Esophagus muscularis mucosa (tissue), 4 donors: ENCODE measurements around the gene EIF3I. TPM values are rescaled to one million over a fixed set of nuclear protein-coding genes. Genes with fewer than 3 reads are reported as not detected.

Source experiments
- DNase-seq: peaks from one replicate; pipeline ENCODE4 v3.0.0-alpha.2; 2017; ENCODE audit errors: extremely low spot score
- H3K27ac ChIP-seq, 4 donors: fragments of 200-600 bp; sonication (generic); replicated peaks in 1 of 4; 1 replicate in 3 of 4; 2 replicates in 1 of 4; pipeline ENCODE4 v1.5.1; 2016 to 2019; ENCODE audit warnings: mild to moderate bottlenecking in 1 of 4
- H3K27me3 ChIP-seq, 4 donors: fragments of 200-600 bp; sonication (generic); one replicate each; pipeline versions ENCODE4 v1.5.1 to v1.6.0; 2016 to 2019
- H3K36me3 ChIP-seq, 4 donors: fragments of 200-600 bp; sonication (generic); one replicate each; pipeline ENCODE4 v1.5.1; 2016 to 2019
- H3K4me1 ChIP-seq, 4 donors: fragments of 200-600 bp; sonication (generic); one replicate each; pipeline ENCODE4 v1.5.1; 2016 to 2019
- H3K4me3 ChIP-seq, 4 donors: fragments of 200-600 bp; sonication (generic); 1 replicate in 2 of 4; 2 replicates in 2 of 4; pipeline ENCODE4 v1.5.1; 2016 to 2019; ENCODE audit warnings: mild to moderate bottlenecking in 4 of 4, moderate library complexity in 1 of 4
- H3K9me3 ChIP-seq, 4 donors: fragments of 200-600 bp; sonication (generic); 1 replicate in 3 of 4; 2 replicates in 1 of 4; pipeline ENCODE4 v1.5.1; 2016 to 2019
- CTCF ChIP-seq, 3 experiments: fragments of 200-600 bp in 2 of 3; fragments of 450-650 bp in 1 of 3; sonication (generic) in 2 of 3; IDR thresholded peaks; one replicate each; pipeline ENCODE4 v1.5.1; 2017 to 2019; ENCODE audit warnings: antibody characterized with exemption in 3 of 3, mild to moderate bottlenecking in 2 of 3, moderate library complexity in 1 of 3
- EP300 ChIP-seq: sonication (generic); formaldehyde crosslinking; IDR thresholded peaks from one replicate; pipeline ENCODE4 v1.6.1; 2017; ENCODE audit warnings: antibody characterized with exemption
- POLR2A ChIP-seq: fragments of 450-650 bp; IDR thresholded peaks from one replicate; pipeline ENCODE4 v1.6.1; 2017; ENCODE audit warnings: antibody characterized with exemption, moderate library complexity, mild to moderate bottlenecking, low read depth
- POLR2AphosphoS5 ChIP-seq, 2 donors: sonication (generic); formaldehyde crosslinking; IDR thresholded peaks; one replicate each; pipeline ENCODE4 v1.6.1; 2017; ENCODE audit warnings: antibody characterized with exemption in 2 of 2
- WGBS: methylation state at CpG from one replicate; pipeline ENCODE4 v1.1.5; 2018; 5-methylcytosine and 5-hydroxymethylcytosine counted together
- intact Hi-C: fragments of 100-400 bp; cut with DNase I; formaldehyde crosslinking; loops from one replicate; pipeline ENCODE4 v1.15.1; 2023
- total RNA-seq, 4 donors: library from RNA; depleted of rRNA; stranded (reverse); fragments of >200 nt; gene quantifications; one replicate each; pipeline versions ENCODE4 v1.1.0 to v1.2.1, GENCODE V29; 2016

Gene EIF3I
- total RNA-seq, 4 donors from 2014 or later = 141 to 214 (median 167) TPM

GRCh38 chr1:32197074-32197473, 25.1 kb upstream of the EIF3I start:
- Histone ChIP-seq H3K36me3 (peaks cover 50 to 64% (median 61%) of the 10 kb centered on the region in 4 donors), H3K27ac (no peak overlapping the region), H3K27me3 (no peaks in the 10 kb centered on the region), H3K4me3 (no peak overlapping the region), H3K4me1 (peaks cover 26 to 37% (median 29%) of the 10 kb centered on the region in 4 donors), H3K9me3 (no peaks in the 10 kb centered on the region)
- intact Hi-C loops = no loop called here
- no peak for DNase-seq
- TF ChIP-seq POLR2A = no peak
- no peak for TF ChIP-seq EP300
- TF ChIP-seq POLR2AphosphoS5 (IDR thresholded peaks at IDR 0.05) = no peak
- TF ChIP-seq CTCF (IDR thresholded peaks at IDR 0.05) = no peak
- 90% methylated on average over 1 of the region's 1 CpG for WGBS

GRCh38 chr1:32197837-32198236, 24.4 kb upstream of the EIF3I start:
- no peaks in the 10 kb centered on the region for H3K27me3 ChIP-seq
- H3K36me3 ChIP-seq = peaks cover 42 to 57% (median 53%) of the 10 kb centered on the region in 4 donors
- no peaks in the 10 kb centered on the region for H3K9me3 ChIP-seq
- no peak for DNase-seq
- intact Hi-C loops = no loop called here
- H3K4me1 ChIP-seq = peaks cover 29 to 39% (median 31%) of the 10 kb centered on the region in 4 donors
- H3K27ac ChIP-seq = peak overlapping the region in 1 of 4 donors; percentile 18
- WGBS = 68% methylated on average over 6 of the region's 6 CpGs
- TF ChIP-seq POLR2A (no peak), CTCF (IDR thresholded peaks at IDR 0.05) (no peak), EP300 (no peak), POLR2AphosphoS5 (IDR thresholded peaks at IDR 0.05) (no peak)
- no peak overlapping the region for H3K4me3 ChIP-seq

DNA sequence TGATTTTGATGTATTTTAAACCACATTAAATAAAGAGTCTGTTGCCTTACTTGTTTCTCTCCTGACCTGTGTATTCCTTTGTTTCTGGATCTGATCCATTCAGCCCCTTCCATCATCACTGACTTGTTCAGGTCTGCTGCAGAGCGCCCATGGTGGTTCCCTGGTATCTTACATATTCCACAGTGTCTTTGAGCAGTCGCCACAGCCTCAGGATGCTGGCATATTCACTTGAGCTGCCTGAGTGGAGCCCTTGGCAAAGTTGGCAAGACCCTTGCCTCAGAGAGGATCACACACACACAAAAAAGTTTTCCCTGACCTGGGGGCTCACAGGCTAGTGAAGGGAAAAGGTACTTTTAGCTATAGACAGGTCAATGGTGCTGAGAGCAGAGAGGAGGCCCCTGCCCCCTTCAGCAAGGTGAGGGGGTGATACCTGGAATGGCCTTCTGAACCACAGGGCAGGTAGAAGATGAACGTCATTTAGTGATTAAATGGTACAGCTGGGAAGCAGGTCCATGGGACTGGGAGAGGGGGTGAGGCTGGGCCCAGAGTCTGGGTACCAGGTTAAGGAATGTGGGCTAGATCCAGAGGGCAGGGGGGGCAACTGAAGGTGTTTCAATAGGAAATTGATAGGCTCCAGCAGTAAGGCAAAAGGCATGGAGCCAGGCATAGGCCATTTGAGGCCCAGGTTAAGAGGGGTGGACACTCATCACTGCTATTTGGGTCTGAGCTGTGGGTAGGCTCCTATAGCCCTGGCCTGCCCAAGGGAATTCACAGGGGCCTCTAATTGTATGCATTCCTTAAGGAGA, 23.8 kb upstream of the EIF3I start:
- 78% methylated on average over 3 of the region's 3 CpGs for WGBS
- DNase-seq = no peak
- H3K4me1 ChIP-seq = peaks cover 29 to 39% (median 31%) of the 10 kb centered on the region in 4 donors
- TF ChIP-seq POLR2AphosphoS5 (IDR thresholded peaks at IDR 0.05) = no peak
- TF ChIP-seq POLR2A = no peak
- no peak for TF ChIP-seq CTCF (IDR thresholded peaks at IDR 0.05)
- TF ChIP-seq EP300 = no peak
- H3K36me3 ChIP-seq = peaks cover 36 to 51% (median 47%) of the 10 kb centered on the region in 4 donors
- intact Hi-C loops = no loop called here
- no peaks in the 10 kb centered on the region for H3K9me3 ChIP-seq
- H3K4me3 ChIP-seq = no peak overlapping the region
- H3K27ac ChIP-seq = peak overlapping the region in 2 of 4 donors; percentile 86 to 90
- H3K27me3 ChIP-seq = no peaks in the 10 kb centered on the region

GRCh38 chr1:32199043-32199716, 23.0 kb upstream of the EIF3I start:
- peak overlapping the region in 2 of 4 donors; percentile 67 to 68 for H3K4me3 ChIP-seq
- DNase-seq = no peak
- no peaks in the 10 kb centered on the region for H3K9me3 ChIP-seq
- H3K4me1 ChIP-seq = peaks cover 29 to 39% (median 31%) of the 10 kb centered on the region in 4 donors
- no peak for TF ChIP-seq CTCF (IDR thresholded peaks at IDR 0.05)
- no peak for TF ChIP-seq EP300
- no peak for TF ChIP-seq POLR2AphosphoS5 (IDR thresholded peaks at IDR 0.05)
- no peak for TF ChIP-seq POLR2A
- peak overlapping the region; percentile 84 to 90 (median 88) for H3K27ac ChIP-seq
- H3K27me3 ChIP-seq = no peaks in the 10 kb centered on the region
- peaks cover 28 to 43% (median 40%) of the 10 kb centered on the region in 4 donors for H3K36me3 ChIP-seq
- 67% methylated on average over 2 of the region's 4 CpGs for WGBS
- intact Hi-C loops = no loop called here
